SU-DHL-6 (cell line): ENCODE results near the gene NUDT12.

ENCODE experiments used
- EZH2phosphoT487 ChIP-seq: fragments of 200-600 bp; sonication (generic), shearing (Covaris generic); conservative IDR thresholded peaks from 2 replicates; pipeline ENCODE4 v1.6.1; 2018; ENCODE audit warnings: mild to moderate bottlenecking, antibody characterized with exemption, low read length, moderate library complexity, mixed read lengths
- TF ChIP-seq, protein P1 (sequence below): fragments of 200-600 bp; sonication (generic); IDR thresholded peaks from one replicate; pipeline ENCODE4 v1.5.1; 2017; ENCODE audit warnings: antibody characterized with exemption, mild to moderate bottlenecking, low read length, moderate library complexity; ENCODE audit not compliant: insufficient read depth, poor library complexity, severe bottlenecking

DNA sequence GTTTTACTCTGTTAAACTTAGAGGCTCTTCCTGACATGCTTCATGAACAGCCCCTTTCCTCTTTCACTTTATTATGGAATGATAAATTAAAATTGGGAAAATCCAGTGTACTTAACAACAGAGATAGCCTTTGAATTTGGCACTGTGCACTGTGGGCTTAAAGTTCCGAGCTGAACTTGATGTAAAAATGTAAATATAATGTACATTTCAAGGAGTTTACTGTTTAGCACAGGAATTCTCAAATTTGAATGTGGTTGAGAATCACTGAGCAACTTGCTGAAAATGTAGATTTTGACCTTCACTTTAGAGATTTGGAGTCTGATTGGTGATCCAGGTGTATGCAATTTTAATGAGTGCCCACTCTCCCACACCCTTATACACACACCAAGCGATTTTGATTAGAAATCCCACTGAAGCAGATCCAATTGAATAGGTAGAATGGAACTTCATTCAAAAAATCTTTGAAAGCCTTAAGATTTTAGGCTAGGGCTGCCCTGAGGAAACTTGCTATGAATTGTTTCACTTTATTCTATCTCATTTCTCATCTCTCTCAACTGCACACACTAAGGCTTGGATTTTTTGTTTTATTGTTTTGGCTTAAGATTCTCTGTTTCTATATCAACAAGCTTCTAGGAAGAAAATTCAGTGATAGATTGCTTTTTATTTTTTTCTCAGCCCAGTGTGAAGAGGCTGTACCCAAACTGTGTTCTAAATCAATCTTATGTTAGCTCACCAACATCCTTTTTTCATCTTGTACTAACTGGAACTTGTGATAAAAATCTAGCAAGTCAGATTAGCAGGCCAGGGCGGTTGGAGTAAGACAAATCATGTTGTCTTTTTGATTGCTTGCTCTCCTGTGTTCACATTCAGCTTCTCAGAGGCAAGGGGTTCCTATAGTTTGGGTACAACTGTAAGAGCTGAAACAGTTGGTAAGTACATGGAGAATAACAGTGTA is 22.9 kb downstream of the NUDT12 start:
- TF ChIP-seq, protein P1, sequence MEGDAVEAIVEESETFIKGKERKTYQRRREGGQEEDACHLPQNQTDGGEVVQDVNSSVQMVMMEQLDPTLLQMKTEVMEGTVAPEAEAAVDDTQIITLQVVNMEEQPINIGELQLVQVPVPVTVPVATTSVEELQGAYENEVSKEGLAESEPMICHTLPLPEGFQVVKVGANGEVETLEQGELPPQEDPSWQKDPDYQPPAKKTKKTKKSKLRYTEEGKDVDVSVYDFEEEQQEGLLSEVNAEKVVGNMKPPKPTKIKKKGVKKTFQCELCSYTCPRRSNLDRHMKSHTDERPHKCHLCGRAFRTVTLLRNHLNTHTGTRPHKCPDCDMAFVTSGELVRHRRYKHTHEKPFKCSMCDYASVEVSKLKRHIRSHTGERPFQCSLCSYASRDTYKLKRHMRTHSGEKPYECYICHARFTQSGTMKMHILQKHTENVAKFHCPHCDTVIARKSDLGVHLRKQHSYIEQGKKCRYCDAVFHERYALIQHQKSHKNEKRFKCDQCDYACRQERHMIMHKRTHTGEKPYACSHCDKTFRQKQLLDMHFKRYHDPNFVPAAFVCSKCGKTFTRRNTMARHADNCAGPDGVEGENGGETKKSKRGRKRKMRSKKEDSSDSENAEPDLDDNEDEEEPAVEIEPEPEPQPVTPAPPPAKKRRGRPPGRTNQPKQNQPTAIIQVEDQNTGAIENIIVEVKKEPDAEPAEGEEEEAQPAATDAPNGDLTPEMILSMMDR: no peak
- no peak for TF ChIP-seq EZH2phosphoT487
